Vagina (tissue), 2 donors: ENCODE data around the gene DBX1. TPM values are rescaled to one million over a fixed set of nuclear protein-coding genes. Genes with fewer than 3 reads are reported as not detected.

ENCODE experiments used
- DNase-seq, 2 donors: peaks; one replicate each; pipeline ENCODE4 v3.0.0-alpha.2; 2017; ENCODE audit errors: extremely low spot score in 2 of 2
- H3K27ac ChIP-seq: fragments of 200-600 bp; sonication (generic); one replicate; pipeline ENCODE4 v1.5.1; 2019
- H3K27me3 ChIP-seq: fragments of 200-600 bp; sonication (generic); one replicate; pipeline ENCODE4 v1.5.1; 2019
- H3K36me3 ChIP-seq, 2 donors: fragments of 200-600 bp; sonication (generic); one replicate each; pipeline ENCODE4 v1.5.1; 2017 to 2019
- H3K4me1 ChIP-seq: fragments of 200-600 bp; sonication (generic); one replicate; pipeline ENCODE4 v1.5.1; 2019
- H3K4me3 ChIP-seq, 2 donors: fragments of 200-600 bp; sonication (generic); 1 replicate in 1 of 2; 2 replicates in 1 of 2; pipeline ENCODE4 v1.5.1; 2016 to 2019
- H3K9me3 ChIP-seq: fragments of 200-600 bp; sonication (generic); one replicate; pipeline ENCODE4 v1.5.1; 2019
- POLR2A ChIP-seq, 2 donors: fragments of 450-650 bp; IDR thresholded peaks; one replicate each; pipeline ENCODE4 v1.6.1; 2017; ENCODE audit warnings: antibody characterized with exemption in 2 of 2, mild to moderate bottlenecking in 2 of 2, moderate library complexity in 2 of 2
- POLR2AphosphoS5 ChIP-seq, 2 donors: sonication (generic); formaldehyde crosslinking; IDR thresholded peaks; one replicate each; pipeline ENCODE4 v1.9.0; 2017; ENCODE audit warnings: antibody characterized with exemption in 2 of 2, mild to moderate bottlenecking in 2 of 2, low read depth in 1 of 2; ENCODE audit not compliant: insufficient read depth in 1 of 2
- intact Hi-C: fragments of 100-400 bp; cut with DNase I; formaldehyde crosslinking; loops from one replicate; pipeline ENCODE4 v1.15.1; 2023
- total RNA-seq: library from RNA; depleted of rRNA; stranded (reverse); fragments of >200 nt; gene quantifications from one replicate; pipeline ENCODE4 v1.2.3, GENCODE V29; 2016
- TF ChIP-seq, protein P1 (sequence below), 3 experiments: fragments of 450-650 bp in 2 of 3; fragments of 200-600 bp in 1 of 3; sonication (generic) in 1 of 3; IDR thresholded peaks; one replicate each; pipeline ENCODE4 v1.5.1; 2017 to 2019; ENCODE audit warnings: antibody characterized with exemption in 3 of 3, mild to moderate bottlenecking in 2 of 3, moderate library complexity in 2 of 3

The DBX1 gene
- total RNA-seq, 1 donor from 2014 or later, result not detected

- intact Hi-C loops, result no loop called here
- Histone ChIP-seq H3K4me3 (no peak overlapping the region), H3K9me3 (no peaks in the 10 kb centered on the region), H3K36me3 (no peaks in the 10 kb centered on the region), H3K27me3 (peaks cover 35% of the 10 kb centered on the region), H3K27ac (no peak overlapping the region), H3K4me1 (peaks cover 28% of the 10 kb centered on the region)
- TF ChIP-seq, protein P1, sequence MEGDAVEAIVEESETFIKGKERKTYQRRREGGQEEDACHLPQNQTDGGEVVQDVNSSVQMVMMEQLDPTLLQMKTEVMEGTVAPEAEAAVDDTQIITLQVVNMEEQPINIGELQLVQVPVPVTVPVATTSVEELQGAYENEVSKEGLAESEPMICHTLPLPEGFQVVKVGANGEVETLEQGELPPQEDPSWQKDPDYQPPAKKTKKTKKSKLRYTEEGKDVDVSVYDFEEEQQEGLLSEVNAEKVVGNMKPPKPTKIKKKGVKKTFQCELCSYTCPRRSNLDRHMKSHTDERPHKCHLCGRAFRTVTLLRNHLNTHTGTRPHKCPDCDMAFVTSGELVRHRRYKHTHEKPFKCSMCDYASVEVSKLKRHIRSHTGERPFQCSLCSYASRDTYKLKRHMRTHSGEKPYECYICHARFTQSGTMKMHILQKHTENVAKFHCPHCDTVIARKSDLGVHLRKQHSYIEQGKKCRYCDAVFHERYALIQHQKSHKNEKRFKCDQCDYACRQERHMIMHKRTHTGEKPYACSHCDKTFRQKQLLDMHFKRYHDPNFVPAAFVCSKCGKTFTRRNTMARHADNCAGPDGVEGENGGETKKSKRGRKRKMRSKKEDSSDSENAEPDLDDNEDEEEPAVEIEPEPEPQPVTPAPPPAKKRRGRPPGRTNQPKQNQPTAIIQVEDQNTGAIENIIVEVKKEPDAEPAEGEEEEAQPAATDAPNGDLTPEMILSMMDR (IDR thresholded peaks at IDR 0.05), result no peak
- no peak for TF ChIP-seq POLR2A (IDR thresholded peaks at IDR 0.05)
- no peak for TF ChIP-seq POLR2AphosphoS5 (IDR thresholded peaks at IDR 0.05; ENCODE audit: insufficient read depth in 1 of 2, low read depth in 1 of 2)
- DNase-seq, result no peak
Observed at GRCh38 chr11:20161230-20161918, 1.1 kb upstream of the DBX1 start.

DNA sequence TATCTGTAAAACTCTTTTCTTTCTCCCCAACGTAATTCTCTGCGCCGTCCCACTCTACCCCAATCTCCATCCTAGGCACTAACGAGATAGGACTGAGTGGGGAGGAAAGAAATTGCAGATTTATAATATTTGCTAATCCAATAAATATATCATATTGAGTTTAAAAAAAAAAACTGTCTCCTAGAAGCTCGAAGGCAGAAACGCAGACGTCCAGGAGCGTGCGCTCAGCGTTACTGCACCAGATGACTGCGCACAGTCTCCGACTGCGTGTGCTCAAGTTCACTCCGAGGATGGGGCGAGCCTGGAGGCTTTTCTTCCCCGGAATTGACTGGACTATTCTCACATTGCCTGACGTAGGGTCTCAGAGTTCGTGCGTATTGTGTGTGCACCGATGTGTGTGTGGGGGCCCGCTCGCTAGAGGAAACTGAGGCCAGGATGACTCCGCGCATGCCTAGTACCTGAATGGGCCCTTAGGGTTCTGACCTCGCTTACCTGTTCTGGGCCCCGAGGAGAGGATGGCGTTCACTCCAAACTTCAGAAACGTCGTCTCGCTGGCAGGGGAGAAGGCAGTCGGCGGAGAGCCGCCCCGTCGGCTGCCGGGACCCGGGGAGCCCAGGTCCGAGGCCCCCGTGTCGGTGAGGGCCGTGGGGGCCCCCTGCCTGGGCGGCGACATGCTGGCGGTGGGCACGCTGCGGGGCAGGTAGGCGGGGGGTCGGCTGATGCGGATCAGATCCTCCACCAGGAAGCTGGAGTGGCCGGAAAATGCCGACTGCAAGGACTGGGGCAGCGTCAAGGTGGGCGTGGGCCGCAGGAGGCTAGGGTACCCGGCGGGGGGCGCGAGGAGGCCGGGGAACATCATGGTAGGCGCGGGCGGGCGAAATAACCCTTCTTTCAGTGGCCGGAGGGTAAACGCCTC lies 551 bp downstream of the DBX1 start:
- no peak for TF ChIP-seq POLR2AphosphoS5 (IDR thresholded peaks at IDR 0.05; ENCODE audit: insufficient read depth in 1 of 2, low read depth in 1 of 2)
- TF ChIP-seq, protein P1 (IDR thresholded peaks at IDR 0.05), result no peak
- TF ChIP-seq POLR2A (IDR thresholded peaks at IDR 0.05), result no peak
- Histone ChIP-seq H3K4me3 (no peak overlapping the region), H3K36me3 (no peaks in the 10 kb centered on the region), H3K27me3 (peaks cover 39% of the 10 kb centered on the region), H3K9me3 (no peaks in the 10 kb centered on the region), H3K4me1 (peaks cover 30% of the 10 kb centered on the region), H3K27ac (no peak overlapping the region)
- intact Hi-C loops, result no loop called here
- no peak for DNase-seq

DNA sequence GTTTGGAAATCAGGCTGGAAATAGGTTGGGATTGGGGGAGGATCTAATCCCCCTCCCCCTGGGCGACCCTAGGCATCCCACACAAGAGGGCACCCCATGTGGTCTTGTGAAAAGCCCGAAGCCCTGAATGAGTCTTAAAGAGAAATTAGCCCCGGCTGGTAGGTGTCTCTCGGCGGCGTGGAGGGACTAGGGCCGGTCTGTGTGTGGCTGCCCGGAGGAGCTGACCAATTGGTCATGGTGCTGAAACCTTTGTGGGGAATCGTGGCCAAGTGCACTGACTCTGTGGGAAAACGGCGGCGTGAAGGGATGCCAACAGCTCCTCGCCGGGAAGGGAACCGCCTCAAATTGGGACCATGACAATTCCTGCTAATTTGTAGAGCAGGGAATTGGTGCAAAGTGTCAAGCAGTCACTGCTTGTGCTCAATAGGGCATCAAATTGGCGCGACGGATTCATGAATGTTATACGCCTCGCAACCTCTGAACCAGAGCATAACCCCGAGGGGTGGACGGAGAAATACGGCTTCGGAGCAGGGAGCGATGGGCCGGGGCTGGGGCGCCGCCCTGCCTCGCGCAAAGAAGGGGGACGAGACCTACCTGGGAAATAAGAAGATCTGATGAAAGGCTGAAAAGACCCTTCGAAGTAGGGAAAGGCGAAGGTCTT lies 1.5 kb downstream of the DBX1 start:
- TF ChIP-seq POLR2A (IDR thresholded peaks at IDR 0.05), result no peak
- no peak for TF ChIP-seq POLR2AphosphoS5 (IDR thresholded peaks at IDR 0.05; ENCODE audit: insufficient read depth in 1 of 2, low read depth in 1 of 2)
- TF ChIP-seq, protein P1 (IDR thresholded peaks at IDR 0.05), result no peak

GRCh38 chr11:20157728-20158127 lies 2.5 kb downstream of the DBX1 start:
- DNase-seq, result no peak
- Histone ChIP-seq H3K27me3 (peaks cover 33% of the 10 kb centered on the region), H3K4me1 (peaks cover 15% of the 10 kb centered on the region), H3K27ac (no peak overlapping the region), H3K36me3 (no peaks in the 10 kb centered on the region), H3K9me3 (no peaks in the 10 kb centered on the region), H3K4me3 (no peak overlapping the region)
- intact Hi-C loops, result no loop called here
- TF ChIP-seq, protein P1 (IDR thresholded peaks at IDR 0.05), result no peak
- TF ChIP-seq POLR2AphosphoS5 (IDR thresholded peaks at IDR 0.05; ENCODE audit: insufficient read depth in 1 of 2, low read depth in 1 of 2) (no peak), POLR2A (IDR thresholded peaks at IDR 0.05) (no peak)

More for the DNA sequence above, 1.5 kb downstream of the DBX1 start:
- DNase-seq, result no peak
- intact Hi-C loops, result no loop called here
- H3K27me3 ChIP-seq, result peaks cover 35% of the 10 kb centered on the region
- no peak overlapping the region for H3K4me3 ChIP-seq
- H3K4me1 ChIP-seq, result peaks cover 24% of the 10 kb centered on the region
- no peaks in the 10 kb centered on the region for H3K9me3 ChIP-seq
- H3K36me3 ChIP-seq, result no peaks in the 10 kb centered on the region
- no peak overlapping the region for H3K27ac ChIP-seq
